Measurements from ENCODE around the gene CCDC24.

DNA sequence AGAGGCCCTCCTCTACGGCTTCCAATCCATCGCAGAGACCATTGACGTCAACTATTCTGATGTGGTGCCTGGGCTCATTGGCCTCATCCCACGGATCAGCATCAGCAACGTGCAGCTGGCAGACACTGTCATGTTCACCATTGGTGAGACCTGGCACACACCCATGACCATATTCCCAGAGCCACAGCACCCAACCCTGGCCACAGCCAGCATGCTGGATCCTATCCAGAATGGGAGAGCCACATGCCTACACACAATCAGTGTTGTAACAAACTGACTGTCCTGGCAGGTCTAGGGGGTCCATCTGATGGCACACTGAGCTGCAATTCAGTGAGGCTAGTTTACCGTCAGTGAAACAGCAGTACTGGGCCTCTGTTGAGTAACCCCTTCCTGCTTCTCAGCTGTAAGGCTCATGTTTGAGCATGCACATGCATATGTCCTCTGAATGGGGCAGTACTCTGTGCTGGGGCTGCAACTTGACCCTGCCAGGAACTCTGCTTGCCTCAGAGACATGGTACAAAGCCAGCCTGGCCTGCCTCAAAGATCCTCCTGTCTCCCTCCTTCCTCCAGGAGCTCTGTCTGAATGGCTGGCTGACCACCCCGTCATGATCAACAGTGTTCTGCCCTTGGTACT lies 33.9 kb upstream of the CCDC24 start:
- TF ChIP-seq POLR2A (IDR thresholded peaks at IDR 0.05; ENCODE audit: low read depth, low read length) = no peak
- TF ChIP-seq, protein P1, sequence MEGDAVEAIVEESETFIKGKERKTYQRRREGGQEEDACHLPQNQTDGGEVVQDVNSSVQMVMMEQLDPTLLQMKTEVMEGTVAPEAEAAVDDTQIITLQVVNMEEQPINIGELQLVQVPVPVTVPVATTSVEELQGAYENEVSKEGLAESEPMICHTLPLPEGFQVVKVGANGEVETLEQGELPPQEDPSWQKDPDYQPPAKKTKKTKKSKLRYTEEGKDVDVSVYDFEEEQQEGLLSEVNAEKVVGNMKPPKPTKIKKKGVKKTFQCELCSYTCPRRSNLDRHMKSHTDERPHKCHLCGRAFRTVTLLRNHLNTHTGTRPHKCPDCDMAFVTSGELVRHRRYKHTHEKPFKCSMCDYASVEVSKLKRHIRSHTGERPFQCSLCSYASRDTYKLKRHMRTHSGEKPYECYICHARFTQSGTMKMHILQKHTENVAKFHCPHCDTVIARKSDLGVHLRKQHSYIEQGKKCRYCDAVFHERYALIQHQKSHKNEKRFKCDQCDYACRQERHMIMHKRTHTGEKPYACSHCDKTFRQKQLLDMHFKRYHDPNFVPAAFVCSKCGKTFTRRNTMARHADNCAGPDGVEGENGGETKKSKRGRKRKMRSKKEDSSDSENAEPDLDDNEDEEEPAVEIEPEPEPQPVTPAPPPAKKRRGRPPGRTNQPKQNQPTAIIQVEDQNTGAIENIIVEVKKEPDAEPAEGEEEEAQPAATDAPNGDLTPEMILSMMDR (IDR thresholded peaks at IDR 0.05; ENCODE audit: extremely low read depth in 1 of 2, insufficient read depth in 1 of 2, low read depth in 1 of 2, low read length in 2 of 2) = no peak
- TF ChIP-seq, protein P2, sequence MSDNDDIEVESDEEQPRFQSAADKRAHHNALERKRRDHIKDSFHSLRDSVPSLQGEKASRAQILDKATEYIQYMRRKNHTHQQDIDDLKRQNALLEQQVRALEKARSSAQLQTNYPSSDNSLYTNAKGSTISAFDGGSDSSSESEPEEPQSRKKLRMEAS (IDR thresholded peaks at IDR 0.05; ENCODE audit: insufficient read depth, insufficient read length) = no peak
- no peak for TF ChIP-seq EZH2 (IDR thresholded peaks at IDR 0.05; ENCODE audit: borderline replicate concordance, low read depth, low read length, severe bottlenecking)
- TF ChIP-seq POLR2AphosphoS5 (IDR thresholded peaks at IDR 0.05; ENCODE audit: insufficient read depth, low read depth, low read length) = no peak

Data from endothelial cell of umbilical vein (primary cell).